ENCODE data around the gene NOTCH2. TPM values are rescaled to one million over a fixed set of nuclear protein-coding genes. Genes with fewer than 3 reads are reported as not detected.

NOTCH2 gene
- total and polyA plus RNA-seq, 7 donors, result 2.8 to 88.9 (median 45.9) TPM

GRCh38 chr1:119946724-119947123, 122.7 kb downstream of the NOTCH2 start:
- Histone ChIP-seq H3K4me1 (peaks cover 0 to 21% (median 5%) of the 10 kb centered on the region in 4 donors), H3K9me3 (no peaks in the 10 kb centered on the region), H3K36me3 (peaks cover 0 to 31% (median 10%) of the 10 kb centered on the region in 4 donors), H3K27me3 (no peaks in the 10 kb centered on the region), H3K4me3 (no peak overlapping the region), H3K27ac (peak overlapping the region in 3 of 4 donors; percentile 1 to 42 (median 2))
- TF ChIP-seq POLR2AphosphoS5 (IDR thresholded peaks at IDR 0.05) (no peak), CTCF (IDR thresholded peaks at IDR 0.05) (no peak), EP300 (IDR thresholded peaks at IDR 0.05) (no peak), POLR2A (IDR thresholded peaks at IDR 0.05) (no peak)
- intact Hi-C loops (cut with DNase I), result loop anchor here (5.0 to 10.0 kb wide), 2 partner anchors 69 to 202 kb away; no protein-coding TSS in a partner anchor
- DNase-seq, result no peak
- WGBS, 2 donors, result 75 to 86% methylated on average over 1 of the region's 1 CpG

- Histone ChIP-seq H3K4me3 (no peak overlapping the region), H3K27ac (no peak overlapping the region), H3K9me3 (no peaks in the 10 kb centered on the region), H3K27me3 (no peaks in the 10 kb centered on the region), H3K4me1 (peaks cover 0 to 21% (median 5%) of the 10 kb centered on the region in 4 donors), H3K36me3 (peaks cover 6 to 38% (median 18%) of the 10 kb centered on the region in 4 donors)
- intact Hi-C loops (cut with DNase I), result loop anchor here (10.0 kb wide), 1 partner anchor 198 kb away; no protein-coding TSS in a partner anchor
- WGBS, 2 donors, result 61 to 87% methylated on average over 2 of the region's 2 CpGs
- TF ChIP-seq EP300 (IDR thresholded peaks at IDR 0.05) (no peak), POLR2A (IDR thresholded peaks at IDR 0.05) (no peak), POLR2AphosphoS5 (IDR thresholded peaks at IDR 0.05) (no peak), CTCF (IDR thresholded peaks at IDR 0.05) (no peak)
- no peak for DNase-seq
These were observed 126.2 kb downstream of the NOTCH2 start for GRCh38 chr1:119943216-119943615.

GRCh38 chr1:119941392-119941791, 128.1 kb downstream of the NOTCH2 start:
- DNase-seq, result no peak

GRCh38 chr1:119940697-119941096, 128.8 kb downstream of the NOTCH2 start:
- Histone ChIP-seq H3K9me3 (no peaks in the 10 kb centered on the region), H3K4me1 (peaks cover 0 to 17% (median 12%) of the 10 kb centered on the region in 4 donors), H3K36me3 (peaks cover 16 to 58% (median 34%) of the 10 kb centered on the region in 4 donors), H3K27ac (no peak overlapping the region), H3K27me3 (no peaks in the 10 kb centered on the region), H3K4me3 (no peak overlapping the region)
- DNase-seq, result no peak
- intact Hi-C loops (cut with DNase I), result loop anchor here (10.0 kb wide), 1 partner anchor 196 kb away; no protein-coding TSS in a partner anchor
- no peak for TF ChIP-seq CTCF (IDR thresholded peaks at IDR 0.05)
- TF ChIP-seq POLR2A (IDR thresholded peaks at IDR 0.05), result no peak
- no peak for TF ChIP-seq EP300 (IDR thresholded peaks at IDR 0.05)

More at GRCh38 chr1:119941392-119941791, 128.1 kb downstream of the NOTCH2 start:
- H3K27me3 ChIP-seq, result no peaks in the 10 kb centered on the region
- H3K4me3 ChIP-seq, result no peak overlapping the region
- peaks cover 0 to 19% (median 13%) of the 10 kb centered on the region in 4 donors for H3K4me1 ChIP-seq
- TF ChIP-seq POLR2A (IDR thresholded peaks at IDR 0.05), result no peak
- no peak for TF ChIP-seq POLR2AphosphoS5 (IDR thresholded peaks at IDR 0.05)
- TF ChIP-seq CTCF (IDR thresholded peaks at IDR 0.05), result no peak
- 94 to 95% methylated on average over 4 of the region's 4 CpGs for whole genome bisulfite sequencing, 2 donors
- H3K36me3 ChIP-seq, result peaks cover 16 to 51% (median 30%) of the 10 kb centered on the region in 4 donors
- no peak overlapping the region for H3K27ac ChIP-seq
- H3K9me3 ChIP-seq, result no peaks in the 10 kb centered on the region
- intact Hi-C loops (cut with DNase I), result loop anchor here (10.0 kb wide), 1 partner anchor 197 kb away; no protein-coding TSS in a partner anchor

- Histone ChIP-seq H3K4me3 (no peak overlapping the region), H3K36me3 (peaks cover 27 to 91% (median 56%) of the 10 kb centered on the region in 4 donors), H3K9me3 (peaks cover 0 to 3% (median 0%) of the 10 kb centered on the region in 4 donors), H3K4me1 (peaks cover 0 to 13% (median 12%) of the 10 kb centered on the region in 4 donors), H3K27ac (no peak overlapping the region), H3K27me3 (no peaks in the 10 kb centered on the region)
- intact Hi-C loops (cut with DNase I), result no loop called here
- WGBS, 2 donors, result 95 to 97% methylated on average over 5 of the region's 5 CpGs
- no peak for DNase-seq
- TF ChIP-seq POLR2A (IDR thresholded peaks at IDR 0.05), result no peak
- TF ChIP-seq EP300 (IDR thresholded peaks at IDR 0.05), result no peak
- TF ChIP-seq POLR2AphosphoS5 (IDR thresholded peaks at IDR 0.05), result no peak
- TF ChIP-seq CTCF (IDR thresholded peaks at IDR 0.05), result no peak
These were observed 132.3 kb downstream of the NOTCH2 start for GRCh38 chr1:119937198-119937597.
